ENCODE data around the gene SEC16A.
A peak's percentile ranks its signal among the peaks of the same experiment; 100 is the strongest.
"Not testable (repeated sequence)": the region's sequence is repeated elsewhere in the genome, so short reads cannot be mapped to it uniquely, and the experiment has no call there.

SEC16A gene

GRCh38 chr9:136409557-136410455 lies 73.0 kb downstream of the SEC16A start:
- peak overlapping the region; percentile 97 to 99 for H3K4me3 ChIP-seq (replicated peaks in 1 of 2; ENCODE audit: low read depth in 2 of 2, low read length in 2 of 2)
- no peak for TF ChIP-seq CTCF (IDR thresholded peaks at IDR 0.05; ENCODE audit: low read depth, low read length)
- DNase-seq (ENCODE audit: low read depth in 2 of 2): peak; percentile 37 to 42

- H3K4me3 ChIP-seq (replicated peaks in 1 of 2; ENCODE audit: low read depth in 2 of 2, low read length in 2 of 2): no peak overlapping the region
- no peak for TF ChIP-seq CTCF (IDR thresholded peaks at IDR 0.05; ENCODE audit: low read depth, low read length)
- DNase-seq (ENCODE audit: low read depth in 2 of 2): no peak
Measured at GRCh38 chr9:136407911-136408310, 74.9 kb downstream of the SEC16A start.

- H3K4me3 ChIP-seq (replicated peaks in 1 of 2; ENCODE audit: low read depth in 2 of 2, low read length in 2 of 2); DNase-seq (ENCODE audit: low read depth in 2 of 2): not testable (repeated sequence)
Measured at GRCh38 chr9:136407061-136407460, 75.8 kb downstream of the SEC16A start.

DNA sequence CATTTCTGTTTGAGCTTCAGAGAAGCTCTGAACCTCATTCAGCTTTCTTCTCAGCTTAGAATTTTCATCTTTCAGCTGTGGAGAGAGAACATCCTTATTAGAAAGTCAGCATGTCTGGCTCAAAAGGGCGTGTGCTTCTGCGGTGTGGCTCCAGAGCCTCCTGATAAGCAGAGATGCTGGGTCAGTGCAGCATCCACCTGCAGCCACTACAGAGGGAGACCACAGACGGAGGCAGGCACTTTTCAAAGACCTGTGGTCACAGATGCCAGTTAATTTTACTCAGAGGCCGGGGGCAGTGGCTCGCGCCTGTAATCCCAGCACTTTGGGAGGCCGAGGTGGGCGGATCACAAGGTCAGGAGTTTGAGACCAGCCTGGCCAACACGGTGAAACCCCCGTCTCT lies 76.9 kb downstream of the SEC16A start:
- H3K4me3 ChIP-seq (replicated peaks in 1 of 2; ENCODE audit: low read depth in 2 of 2, low read length in 2 of 2); DNase-seq (ENCODE audit: low read depth in 2 of 2): not testable (repeated sequence)

- DNase-seq (ENCODE audit: low read depth in 2 of 2): no peak
- H3K4me3 ChIP-seq (replicated peaks in 1 of 2; ENCODE audit: low read depth in 2 of 2, low read length in 2 of 2): no peak overlapping the region
- no peak for TF ChIP-seq CTCF (IDR thresholded peaks at IDR 0.05; ENCODE audit: low read depth, low read length)
Measured at GRCh38 chr9:136405481-136405880, 77.4 kb downstream of the SEC16A start.

- DNase-seq (ENCODE audit: low read depth in 2 of 2): no peak
- TF ChIP-seq CTCF (IDR thresholded peaks at IDR 0.05; ENCODE audit: low read depth, low read length): no peak
- no peak overlapping the region for H3K4me3 ChIP-seq (replicated peaks in 1 of 2; ENCODE audit: low read depth in 2 of 2, low read length in 2 of 2)
Measured at GRCh38 chr9:136404801-136405136, 78.1 kb downstream of the SEC16A start.

DNA sequence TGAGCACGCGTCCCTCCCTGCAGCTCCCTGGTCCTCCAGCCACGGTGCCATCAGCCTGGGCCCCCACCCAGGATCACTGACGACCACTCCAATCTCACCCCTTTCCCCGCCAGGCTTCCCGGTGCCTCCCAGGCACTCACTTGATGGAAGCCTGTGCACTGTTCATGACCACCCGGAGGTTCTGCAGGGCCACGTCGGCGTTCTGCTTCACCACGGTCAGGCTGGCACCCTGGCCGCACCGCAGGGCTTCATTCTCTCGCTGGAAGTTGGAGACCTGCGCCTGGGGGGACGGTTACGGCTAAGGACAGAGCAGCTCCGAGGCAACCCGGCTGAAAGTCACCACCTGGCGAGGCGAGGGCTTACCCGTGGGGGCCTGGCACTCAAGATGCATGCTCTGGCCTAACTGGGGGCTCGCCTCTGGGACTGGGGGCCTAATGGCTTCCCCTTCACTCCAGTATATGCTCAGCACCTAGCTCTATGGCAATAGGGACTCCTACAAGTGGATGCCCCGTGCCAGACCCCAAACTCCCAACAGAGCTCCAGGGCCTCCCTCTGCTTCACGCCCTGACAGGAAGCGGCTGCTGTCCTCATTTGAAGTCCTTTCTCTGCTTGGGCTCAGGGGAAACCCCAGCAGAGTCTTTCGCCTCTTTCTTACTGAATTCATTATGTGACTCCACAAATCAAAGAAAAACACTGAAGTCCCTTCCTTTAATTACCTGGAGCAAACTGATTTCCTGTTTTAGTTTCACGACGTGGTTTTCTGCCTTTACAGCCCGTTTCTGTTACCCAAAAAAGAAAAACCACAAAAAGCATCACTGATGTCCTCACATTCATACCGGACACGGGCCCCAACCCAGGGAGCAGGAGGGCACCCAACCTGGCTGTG lies 78.7 kb downstream of the SEC16A start:
- H3K4me3 ChIP-seq (replicated peaks in 1 of 2; ENCODE audit: low read depth in 2 of 2, low read length in 2 of 2): no peak overlapping the region
- DNase-seq (ENCODE audit: low read depth in 2 of 2): no peak
- no peak for TF ChIP-seq CTCF (IDR thresholded peaks at IDR 0.05; ENCODE audit: low read depth, low read length)

Data from cardiac fibroblast (primary cell).